HG02885 (cell line): ENCODE results near the gene AAK1.
"Not testable (repeated sequence)": the region's sequence is repeated elsewhere in the genome, so short reads cannot be mapped to it uniquely, and the experiment has no call there.

ENCODE experiments used
- ATAC-seq: cut with Tn5 transposase; IDR thresholded peaks from one replicate; pipeline ENCODE4 v1.9.1; 2021; ENCODE audit warnings: mild to moderate bottlenecking; ENCODE audit not compliant: unreplicated experiment, poor library complexity

Gene AAK1

DNA sequence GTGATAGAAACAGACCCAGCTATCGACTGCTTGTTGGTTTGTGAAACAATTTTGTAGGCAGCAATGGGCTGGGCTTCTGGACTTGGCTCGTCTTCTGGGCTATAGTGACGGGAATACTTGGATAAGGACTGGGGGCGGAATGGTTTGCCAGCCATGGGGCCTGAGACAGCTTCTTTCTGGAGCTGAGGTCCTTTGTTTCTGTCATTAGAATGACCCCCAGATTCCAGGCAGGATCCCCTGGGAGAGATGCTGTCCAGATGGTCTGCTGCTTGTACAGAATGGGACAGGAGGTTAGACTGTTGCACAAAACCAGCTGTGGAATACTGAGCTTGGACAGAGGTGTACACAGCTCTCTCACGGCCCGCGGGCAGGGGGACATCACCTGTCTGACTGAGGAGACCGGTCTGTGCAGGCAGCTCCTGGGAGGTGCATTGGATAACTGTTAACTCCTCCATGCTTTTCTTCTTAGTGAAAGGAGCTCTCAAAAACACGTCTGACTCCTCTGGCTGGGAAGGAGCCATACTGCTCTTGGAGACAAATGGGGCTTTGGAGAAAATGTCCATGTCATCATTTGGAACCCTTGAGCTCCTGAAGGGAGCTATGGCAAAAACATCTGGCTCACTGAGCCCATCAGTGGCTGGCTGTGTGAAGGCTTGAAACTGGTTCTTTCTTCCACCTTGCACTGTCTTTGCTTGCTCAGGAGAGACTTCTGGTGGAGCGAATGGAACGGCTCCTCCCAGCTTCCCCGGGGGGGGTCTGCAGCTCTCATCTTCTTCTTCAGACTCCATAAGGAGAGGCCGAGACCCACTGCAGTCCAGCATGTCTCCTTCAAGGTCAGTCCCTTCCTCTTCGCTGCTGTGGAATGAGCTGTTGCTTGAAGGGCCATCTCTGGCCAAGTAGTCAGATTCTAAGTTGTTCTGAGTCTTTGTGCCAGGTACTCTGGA is 177.8 kb downstream of the AAK1 start:
- no peak for ATAC-seq

DNA sequence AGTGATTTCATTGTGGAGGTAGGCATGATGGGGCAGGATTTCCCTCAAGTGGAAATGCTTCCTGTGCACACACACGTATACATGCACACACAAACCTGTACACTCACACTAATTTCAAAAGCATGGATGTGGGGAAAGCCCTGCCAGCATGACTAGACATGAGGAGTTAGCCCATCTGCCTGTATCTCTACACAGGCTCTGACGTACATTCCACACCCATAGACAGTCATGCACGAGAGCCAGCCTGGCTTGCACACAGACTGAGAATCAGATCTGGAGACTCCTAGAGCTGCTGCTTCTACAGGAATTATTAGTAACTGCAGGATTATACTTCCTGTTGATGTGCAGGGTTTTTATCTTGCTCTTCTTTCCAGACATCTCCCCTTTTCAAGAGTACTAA is 179.0 kb downstream of the AAK1 start:
- no peak for ATAC-seq

DNA sequence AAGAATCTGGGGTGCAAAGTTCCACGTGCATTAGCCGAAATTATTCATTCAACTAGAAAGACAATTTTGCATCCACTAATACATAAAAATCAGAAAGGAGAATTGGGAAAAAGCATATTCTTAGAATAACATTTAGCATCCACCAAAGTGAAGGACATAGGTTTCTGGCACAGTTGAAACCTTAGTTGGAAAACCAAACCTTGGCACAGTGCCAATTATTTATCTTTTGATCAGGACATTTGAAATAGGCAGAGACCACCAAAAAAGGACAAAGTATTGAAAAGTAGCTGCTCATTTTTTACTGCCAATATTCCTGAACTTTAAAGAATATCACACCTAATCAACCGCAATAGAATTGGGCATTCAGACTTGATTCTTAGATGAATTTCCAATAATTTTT is 180.8 kb downstream of the AAK1 start:
- ATAC-seq = no peak

DNA sequence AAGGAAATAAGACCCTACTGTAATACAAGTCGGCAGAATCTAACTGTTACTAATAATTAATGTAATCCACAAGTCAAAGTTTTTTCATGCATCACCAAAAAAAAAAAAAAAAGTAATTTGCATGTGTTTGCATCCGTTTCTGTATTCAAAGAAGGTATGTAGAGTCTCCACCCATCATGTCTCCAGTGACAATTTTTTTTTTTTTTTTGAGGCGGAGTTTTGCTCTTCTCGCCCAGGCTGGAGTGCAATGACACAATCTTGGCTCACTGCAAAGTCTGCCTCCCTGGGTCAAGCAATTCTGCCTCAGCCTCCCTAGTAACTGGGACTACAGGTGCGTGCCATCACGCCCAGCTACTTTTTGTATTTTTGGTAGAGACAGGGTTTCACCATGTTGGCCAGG is 182.1 kb downstream of the AAK1 start:
- ATAC-seq = no peak

DNA sequence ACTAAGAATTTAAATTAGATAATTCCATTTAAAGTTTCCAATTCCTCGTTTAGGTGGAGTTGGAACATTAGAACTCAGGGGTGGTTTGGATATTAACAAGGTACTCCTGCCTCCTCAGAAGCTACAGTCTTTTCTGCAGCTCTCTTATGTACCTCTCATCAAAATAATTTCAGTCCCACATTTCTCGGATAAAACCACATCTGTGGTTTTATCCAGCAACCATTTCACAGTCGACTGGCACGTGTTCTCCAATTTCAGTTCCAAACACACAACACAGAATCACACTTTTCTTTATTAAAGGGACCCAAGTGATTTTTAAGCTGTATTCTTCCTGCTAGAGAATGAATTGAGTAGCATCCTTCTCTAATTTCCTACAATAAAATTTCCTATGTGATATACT is 183.6 kb downstream of the AAK1 start:
- ATAC-seq = no peak

DNA sequence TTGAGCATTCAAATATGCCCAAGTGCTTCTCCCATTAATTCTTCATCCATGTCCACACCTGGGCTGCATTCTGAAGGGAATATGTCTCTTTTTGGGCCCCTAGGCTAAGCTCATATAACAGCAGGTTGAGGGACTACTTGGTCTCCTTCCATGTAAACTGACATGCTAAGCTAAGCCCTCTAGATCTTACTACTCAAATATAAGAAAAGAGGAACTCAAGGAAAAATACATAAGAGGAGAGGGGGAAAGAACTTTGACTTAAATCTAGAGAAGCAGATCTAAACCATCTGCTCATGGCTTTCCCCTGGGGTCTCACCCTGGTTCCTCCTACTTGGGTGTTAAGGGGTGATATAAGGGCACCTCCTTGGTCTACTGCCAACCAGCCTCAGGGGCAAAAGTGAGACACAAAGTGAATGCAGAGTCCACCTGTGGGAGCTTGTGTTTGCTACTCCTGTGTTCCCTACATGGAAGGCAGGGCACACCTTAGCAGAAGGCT is 186.5 kb downstream of the AAK1 start:
- ATAC-seq = no peak

DNA sequence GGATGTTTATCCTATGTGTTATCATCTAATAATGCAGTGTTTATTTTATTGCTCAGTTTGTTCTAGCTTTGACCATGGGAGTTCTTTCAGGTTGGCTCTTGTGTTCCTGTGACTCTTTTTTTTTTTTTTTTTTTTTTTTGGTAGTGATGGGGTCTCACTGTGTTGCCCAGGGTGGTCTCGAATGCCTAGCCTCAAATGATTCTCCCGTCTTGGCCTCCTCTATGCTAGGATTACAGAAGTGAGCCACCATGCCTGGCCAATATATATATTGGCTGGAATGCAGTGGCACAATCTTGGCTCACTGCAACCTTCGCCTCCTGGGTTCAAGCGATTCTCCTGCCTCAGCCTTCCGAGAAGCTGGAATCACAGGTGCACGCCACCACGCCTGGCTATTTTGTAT is 187.4 kb downstream of the AAK1 start:
- ATAC-seq = no peak

- no peak for ATAC-seq
These were observed 188.6 kb downstream of the AAK1 start for GRCh38 chr2:69454976-69455375.

GRCh38 chr2:69453475-69454129 is 189.9 kb downstream of the AAK1 start:
- ATAC-seq = peak; percentile 95

DNA sequence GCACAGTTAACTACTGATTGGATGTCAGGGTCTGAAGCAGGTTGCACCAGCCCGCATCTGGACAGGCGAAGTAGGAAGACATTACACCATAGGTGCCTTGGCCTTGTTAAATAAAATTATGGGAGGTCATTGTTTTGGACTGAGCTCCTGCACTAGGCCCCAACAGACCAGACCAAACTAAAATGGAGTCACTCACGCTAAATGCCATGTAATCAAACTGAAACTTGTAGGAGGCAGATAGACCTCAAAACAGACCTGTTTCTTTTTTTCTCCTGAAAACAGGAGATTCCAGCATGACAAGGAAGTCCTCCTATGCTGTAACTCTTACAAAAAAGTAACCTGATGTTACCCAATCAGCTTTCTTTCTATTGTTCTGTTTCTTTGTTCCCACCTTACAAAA is 190.9 kb downstream of the AAK1 start:
- ATAC-seq = no peak

DNA sequence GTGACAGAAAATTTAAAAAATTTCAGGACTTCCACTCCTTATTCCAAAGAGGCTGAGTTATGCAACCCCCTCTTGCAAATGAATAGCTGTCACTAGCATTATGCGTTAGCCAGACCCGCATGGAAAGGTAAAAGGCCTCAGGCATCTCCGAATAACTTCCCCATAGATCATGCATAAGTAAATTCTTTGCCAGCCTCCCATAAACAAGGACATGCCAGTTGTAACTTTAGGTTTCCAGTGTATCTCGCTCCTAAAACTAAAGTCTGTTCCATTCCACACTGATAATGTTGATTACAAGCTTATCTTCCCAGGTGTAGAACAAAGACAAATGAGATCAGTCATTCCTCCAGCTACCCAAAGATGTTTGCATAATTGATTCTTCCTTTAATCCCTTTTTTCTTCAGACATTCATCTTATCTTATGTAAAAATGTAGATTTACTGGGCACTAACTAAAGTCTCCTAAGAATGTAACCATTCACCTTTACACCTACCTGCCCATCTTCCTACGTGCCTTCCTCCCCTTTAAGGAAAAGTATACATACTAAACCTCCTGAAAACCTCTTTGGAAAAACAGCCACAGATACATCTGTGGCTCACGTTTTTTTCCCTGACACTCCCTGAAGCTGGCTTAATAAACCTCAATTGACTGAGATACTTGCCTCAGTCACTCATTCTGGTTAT is 192.7 kb downstream of the AAK1 start:
- no peak for ATAC-seq

DNA sequence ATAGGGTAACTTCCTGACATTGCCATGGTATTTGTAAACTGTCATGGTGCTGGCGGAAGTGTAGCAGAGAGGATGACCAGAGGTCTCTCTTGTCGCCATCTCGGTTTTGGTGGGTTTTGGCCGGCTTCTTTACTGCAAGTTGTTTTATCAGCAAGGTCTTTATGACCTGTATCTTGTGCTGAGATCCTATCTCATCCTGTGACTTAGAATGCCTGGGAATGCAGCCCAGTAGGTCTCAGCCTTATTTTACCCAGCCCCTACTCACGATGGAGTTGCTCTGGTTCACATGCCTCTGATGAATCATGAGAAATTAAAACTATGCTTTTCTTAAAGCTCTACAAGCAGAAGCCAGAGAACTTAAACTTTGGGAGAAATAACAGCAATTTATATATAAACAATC is 193.6 kb downstream of the AAK1 start:
- no peak for ATAC-seq

DNA sequence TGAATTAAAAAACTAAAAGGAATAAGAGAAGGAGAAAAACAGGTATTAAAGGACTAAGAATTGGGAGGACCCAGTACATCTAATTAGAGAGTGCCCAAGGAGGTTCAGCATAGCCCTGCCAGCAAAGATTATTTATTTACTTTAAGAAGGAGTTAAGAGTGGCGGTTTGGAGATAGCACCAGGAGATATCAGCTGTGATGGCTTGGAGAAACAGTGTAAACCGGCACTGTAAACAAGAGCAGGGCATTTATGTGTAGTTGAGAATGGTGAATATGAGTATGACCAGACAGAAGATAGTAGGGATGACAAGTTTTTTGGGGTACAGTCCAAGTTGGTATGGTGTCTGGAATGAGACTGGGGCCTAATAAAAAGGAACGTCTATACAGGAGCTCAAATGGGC is 199.9 kb downstream of the AAK1 start:
- ATAC-seq = not testable (repeated sequence)

- ATAC-seq = not testable (repeated sequence)
These were observed 204.0 kb downstream of the AAK1 start for GRCh38 chr2:69439499-69439898.

DNA sequence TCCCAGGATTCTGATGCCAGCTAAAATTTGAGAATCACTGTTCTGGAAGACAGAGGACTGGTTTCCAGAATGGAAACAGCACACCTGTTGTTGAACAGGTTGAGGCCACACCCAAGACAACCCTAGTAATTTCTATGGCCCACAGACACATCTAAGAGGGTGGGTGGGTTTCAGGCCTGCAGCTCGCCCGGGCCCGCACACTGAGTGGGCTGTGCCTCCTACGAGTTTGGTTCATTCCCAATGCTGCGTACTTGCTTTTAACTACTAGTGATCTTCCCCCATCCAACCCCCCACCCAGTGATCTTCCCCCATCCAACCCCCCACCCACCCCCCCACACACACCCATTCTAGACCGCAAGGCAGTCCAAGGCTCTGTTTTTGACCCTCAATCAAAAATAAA is 205.0 kb downstream of the AAK1 start:
- no peak for ATAC-seq

- ATAC-seq = peak; percentile 8
These were observed 205.8 kb downstream of the AAK1 start for GRCh38 chr2:69437751-69438154.

- ATAC-seq = peak; percentile 95
These were observed 206.4 kb downstream of the AAK1 start, which contains the start of gene NFU1 for GRCh38 chr2:69436938-69437750. TSS of gene NFU1 (minus strand) at chr2:69437435. CDS start at chr2:69437422, 13 bp downstream.

DNA sequence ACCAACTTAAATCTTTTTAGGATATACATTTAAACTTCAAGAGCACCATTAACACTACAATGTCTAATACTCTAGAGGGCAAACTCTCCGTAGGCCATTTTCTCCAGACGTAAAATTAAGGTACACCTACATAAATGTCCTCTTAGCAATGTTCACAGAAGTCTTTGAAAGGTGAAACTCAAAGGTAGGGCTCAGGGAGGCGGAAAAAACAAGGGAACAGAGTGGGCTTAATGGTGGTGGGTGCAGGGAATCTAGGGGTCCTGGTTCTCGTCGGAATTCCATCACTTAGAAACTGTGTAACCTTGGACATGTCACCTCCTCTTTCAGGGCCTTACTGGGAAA is 207.0 kb downstream of the AAK1 start:
- peak; percentile 7 for ATAC-seq

GRCh38 chr2:69434753-69435152 is 208.8 kb downstream of the AAK1 start:
- ATAC-seq = no peak
